Tongue (tissue), 2 donors: Measurements from ENCODE around the gene DLST. TPM values are rescaled to one million over a fixed set of nuclear protein-coding genes. Genes with fewer than 3 reads are reported as not detected.

Experiments used
- DNase-seq: peaks from one replicate; pipeline ENCODE4 v3.0.0-alpha.2; 2015
- total RNA-seq: library from RNA; depleted of rRNA; stranded (reverse); fragments of >200 nt; gene quantifications from one replicate; pipeline ENCODE4 v1.2.3, GENCODE V29; 2014

The DLST gene
- total RNA-seq, 1 donor from 2014 or later: 78.7 TPM

DNA sequence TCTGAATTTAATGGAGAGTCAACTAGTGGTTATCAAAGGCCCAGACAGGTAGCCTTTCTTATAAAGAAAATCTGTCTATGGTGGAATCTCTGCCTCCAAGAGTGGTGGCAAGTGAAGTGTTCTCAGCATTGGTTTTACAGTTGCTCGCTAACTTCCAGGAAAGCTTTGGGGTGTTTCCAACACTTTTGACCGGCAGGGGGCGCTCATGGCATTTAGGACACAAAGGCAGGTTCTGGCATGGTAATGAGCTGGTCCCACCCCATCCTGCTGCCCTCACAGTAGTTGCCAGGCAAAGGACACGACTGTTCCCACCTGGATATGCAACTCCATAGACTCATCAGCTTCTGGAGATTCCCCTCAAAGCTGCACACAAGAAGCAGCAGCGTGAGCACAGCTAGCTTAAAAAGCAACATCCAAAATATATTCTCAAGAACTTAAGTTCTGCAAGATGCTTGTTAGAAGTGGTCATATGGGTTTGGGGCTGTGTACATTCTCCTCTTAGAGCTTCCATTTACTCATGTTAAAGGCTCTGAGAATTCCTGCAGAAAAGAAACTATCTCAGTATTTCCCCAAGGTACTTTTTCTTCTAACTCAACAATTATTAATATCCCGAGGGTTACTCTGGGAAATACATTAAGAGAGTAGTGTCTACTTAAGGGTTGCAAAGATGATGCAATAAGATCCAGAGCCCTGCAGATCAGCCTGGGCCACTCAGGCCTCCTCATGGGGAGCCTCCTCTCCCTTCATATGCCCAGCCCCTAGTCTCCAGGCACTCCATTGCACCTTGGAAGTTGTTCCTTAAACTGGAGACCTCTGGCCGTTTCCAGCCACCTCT, 20.6 kb upstream of the DLST start:
- DNase-seq: peak; percentile 95

DNA sequence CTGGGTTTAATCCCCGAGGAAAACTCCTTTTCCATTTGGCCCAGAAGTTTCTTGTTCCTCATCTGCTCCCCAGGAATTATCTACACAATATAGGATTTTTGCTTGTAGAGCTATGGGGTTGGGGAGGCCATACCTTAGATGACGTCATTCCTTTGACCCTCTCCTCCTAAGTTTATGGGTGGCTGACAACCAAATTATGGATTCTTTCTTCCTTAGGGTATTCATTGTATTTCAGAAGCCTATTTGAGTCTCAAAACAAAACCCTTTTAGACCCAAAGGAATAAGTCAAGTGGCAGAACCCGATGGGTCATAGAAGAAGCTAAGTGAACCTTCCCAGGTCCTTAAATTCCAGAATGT, 20.0 kb upstream of the DLST start:
- no peak for DNase-seq

DNA sequence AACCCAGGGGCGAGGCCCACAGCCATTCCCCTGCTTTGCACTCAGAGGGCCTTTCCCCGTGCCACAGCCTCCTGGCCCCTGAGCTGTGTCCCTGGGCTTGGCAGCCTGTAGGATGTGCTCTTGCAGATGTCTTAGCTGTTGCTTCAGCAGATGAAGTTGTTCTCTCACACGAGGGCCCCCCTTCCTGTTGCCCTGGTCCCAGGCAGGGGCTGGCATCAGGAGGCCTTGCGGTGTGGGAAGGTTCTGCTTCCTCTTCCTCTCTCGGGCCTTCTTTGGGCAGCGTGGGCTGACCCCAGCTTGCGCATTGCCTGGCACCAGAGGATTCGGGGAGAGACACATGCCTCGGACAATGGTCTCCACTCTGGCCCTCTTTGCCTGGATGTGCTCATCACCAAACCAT, 18.4 kb upstream of the DLST start:
- no peak for DNase-seq

DNA sequence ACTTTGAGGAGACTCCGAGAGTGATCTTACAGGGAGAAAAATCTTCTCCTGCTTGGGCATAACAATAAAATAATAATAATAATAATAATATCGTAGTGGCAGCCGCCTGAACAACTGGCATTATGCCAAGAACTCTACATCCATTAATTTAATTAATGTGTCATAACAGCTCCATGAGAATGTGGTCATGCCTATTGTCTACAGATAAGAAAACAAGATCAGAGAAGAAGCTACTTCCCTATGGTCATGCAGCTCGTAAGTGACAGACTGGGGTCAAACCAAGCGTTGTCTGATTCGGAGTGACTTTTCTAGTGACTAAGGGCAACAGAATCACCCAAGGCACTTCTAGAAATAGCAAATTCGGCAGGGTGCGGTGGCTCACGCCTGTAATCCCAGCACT, 17.5 kb upstream of the DLST start:
- no peak for DNase-seq

DNA sequence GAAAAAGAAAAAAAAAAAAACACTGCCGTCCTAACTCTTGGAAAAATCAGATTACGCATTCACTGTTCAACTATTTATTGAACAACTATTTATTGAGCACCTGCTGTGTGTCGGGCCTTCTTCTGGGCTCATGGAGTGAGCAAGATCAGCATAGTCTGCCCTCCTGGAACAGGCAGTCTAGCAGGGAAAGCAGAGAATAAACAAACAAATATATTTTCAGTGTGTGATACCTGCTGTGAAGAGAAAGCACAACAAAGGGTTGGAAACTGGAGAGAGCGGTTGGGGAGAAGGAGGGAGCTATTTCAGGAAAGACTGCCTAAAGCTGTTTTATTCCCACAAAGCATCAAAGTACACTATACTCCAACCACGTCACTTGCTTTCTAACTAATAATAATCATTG, 16.6 kb upstream of the DLST start:
- no peak for DNase-seq

DNA sequence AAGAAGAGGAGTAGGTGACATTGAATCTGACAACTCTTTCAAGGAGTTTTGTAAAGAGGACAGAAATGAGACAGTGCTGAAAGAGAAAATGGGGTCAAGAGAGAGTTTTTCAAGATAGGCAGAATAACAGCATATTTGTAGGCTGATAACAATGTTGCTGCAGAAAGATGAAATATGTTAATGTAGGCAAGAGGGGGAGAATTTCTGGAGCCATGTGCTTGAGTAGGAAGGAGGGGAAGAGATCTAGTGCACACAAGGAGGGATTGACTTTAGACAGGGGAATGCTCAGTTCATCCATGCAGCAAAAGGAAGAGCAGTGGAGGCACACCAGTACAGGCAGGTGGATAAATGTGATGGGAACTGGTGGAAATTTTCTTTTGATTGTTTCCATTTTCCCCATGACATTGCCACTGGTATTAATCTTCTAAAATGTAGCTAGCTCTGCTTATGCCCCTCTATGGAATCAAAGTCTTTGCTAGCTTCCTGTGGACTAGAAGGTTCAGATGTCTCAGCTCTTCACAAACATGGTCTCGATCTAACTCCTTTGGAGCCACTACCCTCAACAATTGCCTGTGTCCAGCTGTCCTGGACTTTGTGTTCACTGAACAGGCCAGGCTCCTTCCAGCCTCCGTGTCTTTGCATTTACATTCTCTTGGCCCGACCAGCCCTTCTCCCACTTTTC, 14.9 kb upstream of the DLST start:
- DNase-seq: no peak

DNA sequence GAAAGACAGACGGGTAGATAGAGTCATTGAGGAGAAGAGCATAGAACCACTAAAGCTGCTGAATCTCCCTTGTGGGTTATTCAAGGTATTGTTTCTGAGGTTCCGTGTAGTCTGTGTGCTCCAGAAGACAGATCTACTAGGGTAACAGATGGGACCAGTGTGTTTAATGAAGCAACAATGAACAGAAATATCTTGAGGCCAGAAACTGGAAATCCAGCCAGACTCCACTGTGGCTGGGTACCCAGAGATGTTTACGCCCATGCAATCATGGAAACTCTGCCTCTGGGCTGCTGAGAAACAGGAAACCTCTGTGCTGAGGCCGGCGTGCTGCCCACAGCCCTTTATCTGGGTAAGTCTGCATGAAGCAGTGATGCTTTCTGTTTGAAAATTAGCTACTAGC, 14.0 kb upstream of the DLST start:
- no peak for DNase-seq

DNA sequence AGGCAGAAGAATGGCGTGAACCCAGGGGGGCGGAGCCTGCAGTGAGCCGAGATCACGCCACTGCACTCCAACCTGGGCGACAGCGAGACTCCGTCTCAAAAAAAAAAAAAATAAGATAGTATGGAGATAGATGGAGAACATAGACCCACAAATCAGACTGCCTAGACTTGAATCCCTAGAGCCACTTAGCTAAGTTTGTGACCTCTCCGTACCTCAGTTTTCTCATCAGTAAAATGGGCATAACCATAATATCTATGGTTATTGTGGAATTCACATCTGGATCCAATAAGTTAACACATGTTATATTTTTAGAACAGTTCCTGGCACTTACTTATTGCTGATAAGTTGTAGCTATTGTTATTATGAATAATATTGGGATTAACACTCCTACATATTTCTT, 13.0 kb upstream of the DLST start:
- no peak for DNase-seq

DNA sequence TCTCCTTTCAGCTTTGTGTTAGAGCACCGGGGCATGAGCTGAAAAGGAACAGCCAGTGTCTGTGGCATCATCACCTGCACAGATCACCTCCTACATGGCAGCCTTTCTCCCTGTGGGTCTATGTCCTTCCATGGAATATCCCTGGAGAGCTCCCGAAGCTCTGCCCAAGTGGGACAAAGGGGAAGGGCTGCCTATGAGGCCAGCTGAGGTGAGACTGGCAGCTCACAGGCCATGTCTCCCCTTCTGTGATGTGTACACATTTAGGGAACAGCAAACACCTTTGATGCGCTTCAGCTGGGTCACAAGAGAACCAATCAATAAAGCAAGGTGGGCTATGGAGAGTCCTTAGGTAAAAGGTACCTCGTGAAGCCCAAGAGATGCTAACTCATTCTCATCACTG, 9.9 kb upstream of the DLST start:
- no peak for DNase-seq

DNA sequence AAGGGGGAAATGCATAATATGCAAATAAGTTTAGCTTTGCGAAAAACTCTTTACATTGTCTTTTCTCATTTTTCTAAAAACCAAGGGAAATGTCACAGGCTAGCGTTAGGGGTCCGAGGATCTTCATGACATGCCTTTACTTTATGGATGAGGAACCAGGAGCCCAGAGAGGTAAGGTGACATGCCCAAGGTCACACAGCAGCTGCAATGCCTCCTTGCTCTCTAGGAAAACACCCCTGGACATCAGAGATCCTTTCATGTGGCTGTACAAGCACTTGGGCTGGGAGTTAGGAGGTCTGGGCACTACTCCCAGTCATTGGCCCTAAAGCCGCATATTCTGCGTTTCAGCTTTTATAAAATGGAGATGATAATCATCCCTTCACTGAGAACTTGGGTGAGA, 6.5 kb upstream of the DLST start:
- no peak for DNase-seq

DNA sequence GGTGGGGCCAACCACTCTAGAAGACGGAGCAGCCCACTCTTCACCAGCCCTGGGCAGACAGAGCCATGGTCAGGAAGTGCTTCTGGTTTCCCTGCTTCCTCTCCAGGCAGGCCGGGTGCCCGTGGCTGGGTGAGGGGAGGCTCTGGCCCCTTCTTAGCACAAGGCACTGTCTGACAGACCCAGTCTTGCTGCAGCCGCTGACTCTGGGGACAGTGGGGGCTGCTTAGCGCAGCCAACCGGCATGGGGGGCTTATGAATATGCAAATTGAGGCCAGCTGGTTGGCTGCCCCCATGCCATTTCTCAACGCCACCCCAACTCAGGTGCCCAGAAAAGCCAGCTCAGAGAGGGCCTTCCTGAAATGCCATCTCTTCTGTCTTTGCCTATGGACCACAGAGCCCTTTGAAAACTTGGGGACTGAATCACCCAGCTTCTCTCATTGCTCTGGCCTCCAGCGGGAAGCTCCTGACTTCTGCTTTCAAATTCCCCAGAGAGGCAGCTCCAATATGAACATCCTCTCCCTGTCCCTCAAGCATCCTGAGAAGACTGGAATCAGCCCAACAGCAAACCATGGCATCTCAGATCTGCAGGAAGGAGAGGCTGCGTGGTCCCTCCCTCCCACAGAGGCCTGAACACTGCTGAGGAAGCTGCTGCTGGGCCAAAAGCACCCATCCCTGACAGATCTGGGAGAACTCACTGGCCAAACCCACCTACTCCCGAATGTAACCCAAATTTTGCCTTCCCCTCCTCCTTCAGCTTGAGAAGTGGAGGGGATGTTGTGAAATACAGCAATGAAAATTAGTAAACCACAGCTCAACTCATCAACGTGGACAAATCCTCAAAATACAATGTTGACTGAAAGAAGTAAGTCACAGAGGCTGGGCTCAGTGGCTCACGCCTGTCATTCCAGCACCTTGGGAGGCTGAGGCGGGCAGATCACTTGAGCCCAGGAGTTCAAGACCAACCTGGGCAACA, 5.5 kb upstream of the DLST start, which contains the start of gene PROX2:
PROX2 (minus strand) TSS at position 205 of the 973 bp plus-strand sequence. CDS start 12,311 bp downstream, outside the sequence.
- DNase-seq: no peak

DNA sequence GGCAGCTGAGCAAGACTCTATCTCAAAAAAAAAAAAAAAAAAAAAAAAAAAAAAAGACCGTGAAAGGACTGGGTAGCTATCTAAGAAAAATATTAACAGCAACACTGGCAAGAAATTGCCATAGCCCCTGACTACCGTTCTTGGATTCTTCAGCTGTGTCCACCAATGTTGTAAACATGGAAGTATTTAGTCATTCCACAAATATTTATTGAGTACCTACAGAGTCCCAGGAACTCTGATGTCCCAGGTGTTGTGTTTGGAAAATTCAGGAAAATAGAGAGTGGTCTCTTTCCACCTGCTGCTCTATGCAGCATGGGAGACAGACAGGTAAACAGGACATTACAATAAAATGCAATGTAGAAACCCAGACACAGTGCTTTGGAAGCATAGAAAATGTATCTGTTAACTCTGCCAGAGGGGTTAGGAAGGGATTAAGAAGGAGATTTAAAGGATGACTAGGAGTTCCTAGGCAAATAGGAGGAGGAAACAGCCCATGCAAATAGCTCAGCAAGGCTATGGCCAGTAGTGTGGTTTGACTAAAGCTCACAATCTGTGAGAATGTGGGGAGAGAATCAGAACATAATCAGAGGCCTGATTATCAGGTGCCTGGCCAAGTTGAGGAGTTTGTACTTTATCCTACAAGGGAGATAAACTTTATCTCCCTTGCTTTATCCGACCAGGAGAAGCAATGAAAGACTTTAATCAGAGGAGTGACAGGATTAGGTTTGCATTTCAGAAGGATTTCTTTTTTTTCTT, 2.1 kb upstream of the DLST start:
- no peak for DNase-seq

DNA sequence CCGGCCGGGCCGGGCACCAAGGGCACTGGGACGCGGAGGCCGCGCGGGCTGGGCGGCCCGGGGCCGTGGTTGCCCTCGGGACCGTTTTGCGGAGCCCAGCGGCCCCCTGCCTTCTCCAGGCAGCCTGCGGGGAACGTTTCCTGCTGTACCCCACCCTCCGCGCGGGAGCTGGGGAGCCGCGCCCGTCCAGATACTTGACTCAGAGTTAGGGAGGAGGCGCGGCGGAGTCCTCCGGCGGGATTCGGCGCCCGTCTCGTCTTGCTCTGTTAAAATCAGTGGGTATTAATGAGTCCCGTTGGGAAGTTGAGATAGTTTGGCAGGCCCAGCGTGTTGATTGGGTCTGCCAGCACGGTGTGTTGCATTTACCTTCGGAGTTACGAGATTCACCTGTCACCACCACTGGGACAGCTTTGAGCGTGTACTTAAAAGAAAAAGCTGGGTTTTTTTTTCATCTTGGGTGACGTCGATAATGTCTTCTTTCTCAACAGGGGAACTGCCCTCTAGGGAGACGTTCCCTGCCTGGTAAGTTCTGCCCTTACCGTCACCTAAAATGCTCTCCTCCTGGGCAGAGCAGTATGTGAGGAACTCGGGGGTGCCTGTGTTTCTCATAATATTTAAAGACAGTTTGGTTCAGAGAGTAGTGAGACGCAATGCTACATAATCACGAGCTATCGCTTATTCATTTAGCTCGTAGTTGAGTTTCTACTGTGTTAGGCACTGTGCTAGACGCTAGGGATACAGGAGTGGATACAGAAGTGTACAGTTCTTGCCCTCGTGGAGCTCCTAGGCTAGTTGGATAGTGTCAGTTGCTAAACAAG, 596 bp downstream of the DLST start:
- DNase-seq: peak; percentile 41

DNA sequence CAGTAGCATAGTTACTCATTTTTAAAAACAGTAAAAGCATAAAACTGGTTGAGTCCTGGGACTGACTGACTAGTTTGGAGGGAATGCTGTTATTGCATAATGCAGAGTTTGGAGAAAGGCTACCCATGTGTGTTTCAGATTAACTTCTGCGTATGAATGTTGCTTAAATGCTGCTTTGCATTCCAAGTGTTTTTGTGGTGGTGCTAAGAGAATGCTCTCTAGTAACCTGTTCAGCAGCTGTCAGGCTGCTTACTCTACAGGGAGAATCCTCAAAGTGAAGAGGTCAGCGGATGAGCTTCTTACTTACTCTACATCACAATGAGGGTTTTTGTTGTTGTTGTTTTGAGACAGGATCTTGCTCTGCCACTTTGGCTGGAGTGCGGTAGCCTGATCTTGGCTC, 4.3 kb downstream of the DLST start:
- DNase-seq: peak; percentile 24

DNA sequence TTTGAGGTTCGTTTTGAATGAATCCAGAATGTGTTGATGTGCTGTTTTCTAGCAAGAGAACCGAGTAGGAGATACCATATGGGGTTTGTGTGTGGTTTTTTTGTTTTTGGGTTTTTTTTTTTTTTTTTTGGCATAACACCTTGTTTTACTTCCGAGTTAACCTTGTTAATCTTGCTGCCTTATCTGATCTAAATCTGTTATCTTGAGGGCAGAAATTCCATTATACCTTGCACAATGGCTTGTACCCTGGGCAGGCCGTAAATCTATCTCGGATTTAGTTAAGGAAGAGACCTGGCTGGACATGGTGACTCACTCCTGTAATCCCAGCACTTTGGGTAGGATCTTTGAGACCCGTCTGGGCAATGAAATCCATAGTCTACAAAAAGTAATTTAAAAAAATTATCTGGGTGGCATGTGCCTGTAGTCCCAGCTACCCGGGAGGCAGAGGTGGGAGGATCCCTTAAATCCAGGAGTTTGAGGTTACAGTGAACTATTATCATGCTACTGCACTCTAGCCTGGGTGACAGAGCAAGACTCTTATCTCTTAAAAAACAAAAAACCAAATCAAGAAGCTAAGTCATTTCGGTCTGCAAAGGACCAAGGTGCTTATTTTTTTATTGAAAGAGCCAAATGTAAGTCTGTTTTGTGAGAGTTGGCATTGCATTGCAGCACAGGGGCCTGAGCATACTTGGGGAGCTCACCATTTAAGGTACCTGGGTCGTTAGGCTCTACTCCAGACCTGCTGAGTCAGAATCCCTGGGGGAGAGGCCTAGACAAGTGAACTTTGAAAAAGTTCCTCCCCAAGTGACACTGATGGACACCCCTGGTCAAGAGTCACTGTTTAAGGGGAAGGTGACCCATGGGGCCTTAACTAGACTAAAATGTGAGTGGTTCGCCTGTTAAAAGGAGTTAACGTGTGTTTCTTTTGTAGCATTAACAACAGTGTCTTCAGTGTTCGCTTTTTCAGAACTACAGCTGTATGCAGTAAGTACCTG, 6.7 kb downstream of the DLST start:
- DNase-seq: no peak

DNA sequence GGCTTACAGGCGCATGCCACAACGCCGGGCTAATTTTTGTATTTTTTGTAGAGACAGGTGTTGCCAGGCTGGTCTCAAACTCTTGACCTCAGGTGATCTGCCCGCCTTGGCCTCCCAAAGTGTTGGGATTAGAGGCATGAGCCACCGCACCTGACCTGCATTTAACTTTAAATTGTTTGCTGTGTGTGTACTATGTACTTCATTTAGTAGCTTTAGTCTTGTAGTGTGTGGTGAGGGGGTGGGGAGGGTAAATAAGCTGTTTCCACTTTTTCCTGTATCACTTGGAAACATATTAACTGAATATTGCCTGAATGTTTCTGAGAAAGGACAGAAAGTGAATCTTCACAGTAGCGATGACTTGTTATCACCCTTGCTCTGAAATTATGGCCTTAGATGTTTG, 8.5 kb downstream of the DLST start:
- no peak for DNase-seq

DNA sequence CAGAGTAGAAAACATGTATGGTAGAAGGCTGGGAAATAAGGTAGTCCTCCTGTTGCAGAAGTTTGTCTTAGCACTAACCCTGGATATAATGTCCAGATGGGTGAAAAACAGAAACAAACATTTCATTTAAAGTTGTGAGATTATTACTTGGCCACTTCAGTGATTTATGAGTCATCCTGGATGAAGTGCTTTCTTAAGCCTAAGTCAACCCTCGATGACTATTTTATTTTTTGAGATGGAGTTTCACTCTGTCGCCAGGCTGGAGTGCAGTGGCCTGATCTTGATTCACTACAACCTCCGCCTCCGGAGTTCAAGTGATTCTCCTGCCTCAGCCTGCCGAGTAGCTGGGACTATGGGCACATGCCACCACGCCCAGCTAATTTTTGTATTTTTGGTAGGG, 10.2 kb downstream of the DLST start:
- DNase-seq: no peak

DNA sequence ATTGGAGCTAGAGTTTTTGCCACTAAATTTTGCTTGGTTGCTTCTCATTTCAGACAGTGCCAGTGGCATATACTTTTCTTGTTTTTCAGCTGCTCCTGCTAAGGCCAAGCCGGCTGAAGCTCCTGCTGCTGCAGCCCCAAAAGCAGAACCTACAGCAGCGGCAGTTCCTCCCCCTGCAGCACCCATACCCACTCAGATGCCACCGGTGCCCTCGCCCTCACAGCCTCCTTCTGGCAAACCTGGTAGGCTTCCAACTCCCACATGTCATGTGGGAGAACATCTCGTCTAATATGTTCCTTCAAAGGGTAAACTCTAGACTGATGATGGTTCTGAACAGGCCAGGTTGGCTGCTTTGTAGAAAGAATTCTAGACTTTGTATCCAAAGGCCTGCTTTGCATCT, 11.0 kb downstream of the DLST start:
- DNase-seq: no peak

DNA sequence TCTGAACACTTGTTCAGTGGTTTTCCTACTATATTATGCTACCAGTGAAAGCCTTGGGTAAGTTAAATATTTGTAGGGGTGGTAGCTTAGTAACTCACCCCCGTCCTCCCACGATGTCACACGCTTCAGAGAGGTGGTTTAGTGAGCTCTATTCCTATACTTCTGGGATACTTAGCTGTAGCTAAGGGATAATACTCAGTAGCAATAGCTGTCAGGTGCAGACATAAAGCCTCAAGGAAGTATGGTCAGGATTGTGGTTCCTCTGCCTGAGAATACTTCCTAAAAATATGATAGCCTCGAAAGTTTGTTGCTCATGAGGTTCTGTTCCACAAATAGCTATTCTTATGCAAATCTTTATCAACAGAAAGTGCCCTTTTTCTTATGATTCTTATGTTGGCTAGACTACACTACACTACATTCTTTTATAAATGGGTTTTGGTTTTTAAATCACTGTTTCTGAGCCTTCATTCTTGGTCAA, 11.9 kb downstream of the DLST start:
- DNase-seq: no peak

DNA sequence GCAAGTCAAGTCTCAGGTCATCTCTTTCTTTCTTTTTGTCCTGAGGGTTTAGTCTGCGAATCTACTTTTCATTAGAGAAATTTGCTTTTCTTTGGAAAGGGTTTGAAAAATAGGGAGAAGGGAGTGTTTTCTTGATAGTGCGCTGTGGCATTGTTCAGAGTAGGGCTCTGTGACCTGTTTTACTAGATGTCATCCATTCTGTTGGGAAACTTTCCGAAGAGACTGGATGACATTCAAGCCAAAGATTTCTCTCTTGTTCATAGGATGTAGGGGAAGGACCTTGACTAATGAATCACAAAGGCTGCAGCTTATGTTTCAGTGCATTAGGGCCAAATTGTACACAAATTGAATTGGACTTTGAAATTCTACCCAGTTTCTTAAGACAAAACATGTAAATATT, 14.7 kb downstream of the DLST start:
- DNase-seq: no peak
